T-helper 2 cell (primary cell): Measurements from ENCODE around the gene ARMH4.

Experiments
- DNase-seq, 5 experiments: peaks; one replicate each; pipeline versions ENCODE4 v3.0.0 to v3.0.0-alpha.2; 2012 to 2022

Gene ARMH4

GRCh38 chr14:58098507-58098906 is 53.5 kb downstream of the ARMH4 start:
- no peak for DNase-seq

GRCh38 chr14:58096731-58097130 is 55.3 kb downstream of the ARMH4 start:
- no peak for DNase-seq

- DNase-seq: no peak
Measured at GRCh38 chr14:58091883-58092630, 60.0 kb downstream of the ARMH4 start.

GRCh38 chr14:58089612-58090011 is 62.4 kb downstream of the ARMH4 start:
- no peak for DNase-seq

GRCh38 chr14:58088961-58089360 is 63.1 kb downstream of the ARMH4 start:
- no peak for DNase-seq

- DNase-seq: no peak
Measured at GRCh38 chr14:58085877-58086276, 66.1 kb downstream of the ARMH4 start.

GRCh38 chr14:58082491-58083098 is 69.4 kb downstream of the ARMH4 start:
- no peak for DNase-seq

GRCh38 chr14:58082011-58082410 is 70.0 kb downstream of the ARMH4 start:
- DNase-seq: no peak

GRCh38 chr14:58078471-58078870 is 73.5 kb downstream of the ARMH4 start:
- DNase-seq: no peak

GRCh38 chr14:58078068-58078467 is 73.9 kb downstream of the ARMH4 start:
- DNase-seq: no peak

GRCh38 chr14:58077621-58078020 is 74.4 kb downstream of the ARMH4 start:
- DNase-seq: no peak

GRCh38 chr14:58073516-58073915 is 78.5 kb downstream of the ARMH4 start:
- DNase-seq: no peak

GRCh38 chr14:58072288-58073071 is 79.5 kb downstream of the ARMH4 start:
- DNase-seq: peak in 2 of 5 experiments; percentile 3 to 64

- DNase-seq: no peak
Measured at GRCh38 chr14:58071341-58071740, 80.7 kb downstream of the ARMH4 start.

- no peak for DNase-seq
Measured at GRCh38 chr14:58068306-58068705, 83.7 kb downstream of the ARMH4 start.

GRCh38 chr14:58066115-58066514 is 85.9 kb downstream of the ARMH4 start:
- DNase-seq: no peak

GRCh38 chr14:58061581-58061980 is 90.4 kb downstream of the ARMH4 start:
- DNase-seq: no peak

- no peak for DNase-seq
Measured at GRCh38 chr14:58060898-58061297, 91.1 kb downstream of the ARMH4 start.

GRCh38 chr14:58060077-58060476 is 91.9 kb downstream of the ARMH4 start:
- no peak for DNase-seq

- no peak for DNase-seq
Measured at GRCh38 chr14:58059126-58059525, 92.9 kb downstream of the ARMH4 start.

- DNase-seq: no peak
Measured at GRCh38 chr14:58055497-58056010, 96.5 kb downstream of the ARMH4 start.

GRCh38 chr14:58054100-58054499 is 97.9 kb downstream of the ARMH4 start:
- no peak for DNase-seq

GRCh38 chr14:58048219-58048618 is 103.8 kb downstream of the ARMH4 start:
- no peak for DNase-seq

- no peak for DNase-seq
Measured at GRCh38 chr14:58027904-58028303, 124.1 kb downstream of the ARMH4 start.
